Measurements from ENCODE around the gene FSHR. TPM values are rescaled to one million over a fixed set of nuclear protein-coding genes. Genes with fewer than 3 reads are reported as not detected.

The FSHR gene
- total RNA-seq, 1 donor from 2014 or later, result not detected

- DNase-seq (ENCODE audit: low read depth), result no peak
- Histone ChIP-seq H3K27me3 (ENCODE audit: control insufficient read depth, insufficient read depth, low read length) (no peaks in the 10 kb centered on the region), H3K36me3 (ENCODE audit: control insufficient read depth, insufficient read depth, low read length) (no peaks in the 10 kb centered on the region), H3K4me3 (ENCODE audit: low read depth, low read length) (no peak overlapping the region)
- TF ChIP-seq CTCF (IDR thresholded peaks at IDR 0.05; ENCODE audit: insufficient read depth, low read length, severe bottlenecking), result no peak
- FAIRE-seq, result no peak
Observed at GRCh38 chr2:48965204-48965603, 189.1 kb downstream of the FSHR start.

- DNase-seq (ENCODE audit: low read depth), result no peak
- no peaks in the 10 kb centered on the region for H3K36me3 ChIP-seq (ENCODE audit: control insufficient read depth, insufficient read depth, low read length)
- no peak overlapping the region for H3K4me3 ChIP-seq (ENCODE audit: low read depth, low read length)
- no peak for TF ChIP-seq CTCF (IDR thresholded peaks at IDR 0.05; ENCODE audit: insufficient read depth, low read length, severe bottlenecking)
- FAIRE-seq, result no peak
- H3K27me3 ChIP-seq (ENCODE audit: control insufficient read depth, insufficient read depth, low read length), result no peaks in the 10 kb centered on the region
Observed at GRCh38 chr2:48961009-48961408, 193.3 kb downstream of the FSHR start.

- Histone ChIP-seq H3K36me3 (ENCODE audit: control insufficient read depth, insufficient read depth, low read length) (no peaks in the 10 kb centered on the region), H3K27me3 (ENCODE audit: control insufficient read depth, insufficient read depth, low read length) (no peaks in the 10 kb centered on the region), H3K4me3 (ENCODE audit: low read depth, low read length) (no peak overlapping the region)
- no peak for TF ChIP-seq CTCF (IDR thresholded peaks at IDR 0.05; ENCODE audit: insufficient read depth, low read length, severe bottlenecking)
- DNase-seq (ENCODE audit: low read depth) (no peak), FAIRE-seq (no peak)
Observed at GRCh38 chr2:48954935-48955334, 199.4 kb downstream of the FSHR start.

DNA sequence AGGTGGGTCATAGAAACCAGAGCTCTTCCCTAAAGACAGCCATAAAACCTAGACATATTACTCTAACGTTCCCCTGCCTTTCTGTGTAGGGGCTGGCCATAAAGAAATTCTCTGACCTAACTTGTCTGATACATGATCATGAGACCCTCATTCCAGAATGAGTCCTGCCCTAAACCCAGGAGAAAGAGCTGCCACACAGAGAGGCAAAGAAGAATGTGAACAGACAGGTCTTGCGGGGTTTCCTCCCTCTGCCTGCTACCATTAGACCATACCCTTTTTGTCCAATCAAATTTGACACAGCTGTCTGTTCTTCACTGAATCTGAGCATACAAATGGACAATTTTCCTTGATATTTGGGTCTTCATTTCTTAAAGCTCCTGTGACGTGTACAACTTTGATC lies 200.0 kb downstream of the FSHR start:
- no peak for FAIRE-seq
- Histone ChIP-seq H3K4me3 (ENCODE audit: low read depth, low read length) (no peak overlapping the region), H3K27me3 (ENCODE audit: control insufficient read depth, insufficient read depth, low read length) (no peaks in the 10 kb centered on the region), H3K36me3 (ENCODE audit: control insufficient read depth, insufficient read depth, low read length) (no peaks in the 10 kb centered on the region)
- no peak for TF ChIP-seq CTCF (IDR thresholded peaks at IDR 0.05; ENCODE audit: insufficient read depth, low read length, severe bottlenecking)
- no peak for DNase-seq (ENCODE audit: low read depth)

DNA sequence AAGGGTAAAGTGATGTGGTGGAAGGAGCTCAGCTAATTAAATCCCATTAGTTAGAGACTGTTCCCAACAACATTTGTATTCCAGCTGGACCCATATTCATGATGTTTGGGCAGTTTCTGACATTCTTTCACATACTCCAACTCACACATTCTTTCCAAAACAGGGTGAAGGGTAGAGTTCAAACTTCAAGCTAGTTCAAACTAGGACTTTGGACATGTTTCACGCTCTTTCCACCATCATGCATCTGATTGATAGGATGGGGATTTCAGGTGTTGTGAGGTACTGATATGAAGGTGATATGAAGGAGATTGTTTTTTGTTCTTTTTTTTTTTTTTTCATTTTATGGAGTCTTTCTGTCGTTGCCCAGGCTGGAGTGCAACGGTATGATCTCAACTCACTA lies 201.7 kb downstream of the FSHR start:
- H3K27me3 ChIP-seq (ENCODE audit: control insufficient read depth, insufficient read depth, low read length), result no peaks in the 10 kb centered on the region
- no peak overlapping the region for H3K4me3 ChIP-seq (ENCODE audit: low read depth, low read length)
- no peaks in the 10 kb centered on the region for H3K36me3 ChIP-seq (ENCODE audit: control insufficient read depth, insufficient read depth, low read length)
- no peak for TF ChIP-seq CTCF (IDR thresholded peaks at IDR 0.05; ENCODE audit: insufficient read depth, low read length, severe bottlenecking)
- no peak for FAIRE-seq
- DNase-seq (ENCODE audit: low read depth), result no peak

- H3K4me3 ChIP-seq (ENCODE audit: low read depth, low read length), result no peak overlapping the region
- no peak for TF ChIP-seq CTCF (IDR thresholded peaks at IDR 0.05; ENCODE audit: insufficient read depth, low read length, severe bottlenecking)
- DNase-seq (ENCODE audit: low read depth) (no peak), FAIRE-seq (no peak)
- no peaks in the 10 kb centered on the region for H3K36me3 ChIP-seq (ENCODE audit: control insufficient read depth, insufficient read depth, low read length)
- H3K27me3 ChIP-seq (ENCODE audit: control insufficient read depth, insufficient read depth, low read length), result no peaks in the 10 kb centered on the region
Observed at GRCh38 chr2:48952143-48952542, 202.2 kb downstream of the FSHR start.
